ENCODE measurements around the gene GRK5.

DNA sequence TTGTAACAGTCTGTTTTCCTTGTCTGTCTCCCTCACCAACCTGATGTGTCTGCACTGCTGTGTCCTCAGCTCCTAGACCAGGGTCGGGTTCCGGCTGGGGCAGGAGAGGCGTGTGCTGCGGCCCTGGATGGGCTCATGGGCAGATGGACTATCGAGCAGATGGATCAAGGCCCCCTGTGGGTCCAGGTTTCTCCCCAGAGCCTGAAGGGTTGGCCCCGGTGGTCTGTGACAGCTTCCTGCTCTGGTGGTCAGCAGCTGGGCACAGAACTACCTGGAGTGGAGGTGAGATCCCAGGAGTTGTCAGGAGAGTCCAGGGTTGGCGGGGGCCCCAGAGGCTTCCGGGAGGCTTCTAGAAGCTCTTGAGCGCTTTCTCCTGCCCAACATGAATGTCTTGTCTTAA is 75.1 kb downstream of the GRK5 start:
- TF ChIP-seq, protein P1, sequence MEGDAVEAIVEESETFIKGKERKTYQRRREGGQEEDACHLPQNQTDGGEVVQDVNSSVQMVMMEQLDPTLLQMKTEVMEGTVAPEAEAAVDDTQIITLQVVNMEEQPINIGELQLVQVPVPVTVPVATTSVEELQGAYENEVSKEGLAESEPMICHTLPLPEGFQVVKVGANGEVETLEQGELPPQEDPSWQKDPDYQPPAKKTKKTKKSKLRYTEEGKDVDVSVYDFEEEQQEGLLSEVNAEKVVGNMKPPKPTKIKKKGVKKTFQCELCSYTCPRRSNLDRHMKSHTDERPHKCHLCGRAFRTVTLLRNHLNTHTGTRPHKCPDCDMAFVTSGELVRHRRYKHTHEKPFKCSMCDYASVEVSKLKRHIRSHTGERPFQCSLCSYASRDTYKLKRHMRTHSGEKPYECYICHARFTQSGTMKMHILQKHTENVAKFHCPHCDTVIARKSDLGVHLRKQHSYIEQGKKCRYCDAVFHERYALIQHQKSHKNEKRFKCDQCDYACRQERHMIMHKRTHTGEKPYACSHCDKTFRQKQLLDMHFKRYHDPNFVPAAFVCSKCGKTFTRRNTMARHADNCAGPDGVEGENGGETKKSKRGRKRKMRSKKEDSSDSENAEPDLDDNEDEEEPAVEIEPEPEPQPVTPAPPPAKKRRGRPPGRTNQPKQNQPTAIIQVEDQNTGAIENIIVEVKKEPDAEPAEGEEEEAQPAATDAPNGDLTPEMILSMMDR (IDR thresholded peaks at IDR 0.05; ENCODE audit: insufficient read depth, low read length, poor library complexity, severe bottlenecking) = no peak
- TF ChIP-seq EZH2phosphoT487 (conservative IDR thresholded peaks at IDR 0.05; ENCODE audit: low read length) = no peak
